GM18526 (cell line): ENCODE results near the gene MICAL2.

Source experiments
- POLR2A ChIP-seq: IDR thresholded peaks from 3 replicates; pipeline ENCODE4 v1.6.1; 2011; ENCODE audit not compliant: insufficient read length; ENCODE audit errors: extremely low read depth

MICAL2 gene

DNA sequence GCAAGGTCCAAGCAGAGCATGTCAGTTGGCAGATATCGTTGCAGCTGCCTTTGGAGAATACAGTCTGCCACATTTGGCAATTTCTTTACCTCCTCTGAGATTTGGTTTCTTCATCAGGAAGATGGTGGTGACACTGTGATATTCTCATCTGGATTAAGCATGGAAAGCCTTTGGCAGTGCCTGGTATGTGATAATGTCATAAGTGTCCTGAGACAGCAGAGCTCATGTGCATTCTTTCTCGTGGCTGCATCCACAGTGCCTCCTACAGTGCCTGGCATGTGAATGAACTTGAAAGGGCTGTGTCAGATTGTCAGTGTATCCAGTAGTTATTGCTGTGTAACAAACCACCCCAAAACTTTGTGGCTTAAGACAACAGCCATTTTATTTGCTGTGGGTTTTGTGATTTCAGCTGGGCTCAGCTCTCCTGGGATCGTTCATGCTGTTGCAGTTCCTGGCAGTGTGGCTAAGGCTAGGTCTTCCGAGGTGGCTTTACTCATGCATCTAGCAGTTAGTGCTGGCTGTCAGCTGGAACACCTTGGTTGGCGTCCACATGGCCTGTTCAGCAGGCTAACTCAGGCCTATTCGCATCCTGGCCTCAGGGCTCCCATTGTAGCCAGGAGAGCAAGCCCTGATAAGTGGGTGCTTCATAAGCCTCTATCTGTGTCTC lies 35.7 kb upstream of the MICAL2 start:
- no peak for TF ChIP-seq POLR2A

- no peak for TF ChIP-seq POLR2A
These were observed 35.1 kb upstream of the MICAL2 start for GRCh38 chr11:12075291-12075690.

- no peak for TF ChIP-seq POLR2A
These were observed 34.3 kb upstream of the MICAL2 start for GRCh38 chr11:12075822-12076821.

DNA sequence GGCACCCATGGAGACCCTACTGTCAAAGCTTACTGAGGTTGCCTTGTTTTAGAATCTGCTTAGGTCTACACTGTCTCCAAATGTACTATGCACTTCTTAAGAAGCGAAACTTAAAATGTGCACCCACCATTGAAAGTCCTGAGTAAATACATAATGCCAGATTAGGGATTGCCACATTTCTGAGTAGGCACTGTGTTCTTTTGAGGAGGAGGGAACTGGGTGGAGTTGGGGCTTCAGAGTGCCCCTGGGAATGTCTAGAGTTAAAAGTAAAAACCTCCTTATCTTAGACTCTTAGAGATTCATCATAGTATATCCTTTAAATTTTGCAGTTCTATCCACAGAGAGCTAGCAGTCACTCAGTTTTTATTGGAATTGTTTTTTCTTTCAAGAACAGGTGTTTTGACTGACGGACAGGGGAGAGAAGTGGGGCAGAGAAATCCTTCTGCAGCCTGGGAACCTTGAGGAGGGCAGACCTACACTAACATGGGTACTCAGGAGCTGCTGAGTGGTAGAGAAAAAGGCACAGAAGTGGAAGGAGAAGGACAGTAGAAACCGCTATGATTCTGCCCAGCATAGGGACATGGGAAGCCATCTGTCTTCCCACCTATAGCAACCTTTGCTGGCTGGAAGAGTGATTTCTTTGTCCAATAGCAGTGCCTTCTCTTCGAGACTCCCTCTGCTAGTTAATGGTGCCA lies 33.4 kb upstream of the MICAL2 start:
- no peak for TF ChIP-seq POLR2A

- TF ChIP-seq POLR2A, result no peak
These were observed 32.7 kb upstream of the MICAL2 start for GRCh38 chr11:12077535-12078280.

DNA sequence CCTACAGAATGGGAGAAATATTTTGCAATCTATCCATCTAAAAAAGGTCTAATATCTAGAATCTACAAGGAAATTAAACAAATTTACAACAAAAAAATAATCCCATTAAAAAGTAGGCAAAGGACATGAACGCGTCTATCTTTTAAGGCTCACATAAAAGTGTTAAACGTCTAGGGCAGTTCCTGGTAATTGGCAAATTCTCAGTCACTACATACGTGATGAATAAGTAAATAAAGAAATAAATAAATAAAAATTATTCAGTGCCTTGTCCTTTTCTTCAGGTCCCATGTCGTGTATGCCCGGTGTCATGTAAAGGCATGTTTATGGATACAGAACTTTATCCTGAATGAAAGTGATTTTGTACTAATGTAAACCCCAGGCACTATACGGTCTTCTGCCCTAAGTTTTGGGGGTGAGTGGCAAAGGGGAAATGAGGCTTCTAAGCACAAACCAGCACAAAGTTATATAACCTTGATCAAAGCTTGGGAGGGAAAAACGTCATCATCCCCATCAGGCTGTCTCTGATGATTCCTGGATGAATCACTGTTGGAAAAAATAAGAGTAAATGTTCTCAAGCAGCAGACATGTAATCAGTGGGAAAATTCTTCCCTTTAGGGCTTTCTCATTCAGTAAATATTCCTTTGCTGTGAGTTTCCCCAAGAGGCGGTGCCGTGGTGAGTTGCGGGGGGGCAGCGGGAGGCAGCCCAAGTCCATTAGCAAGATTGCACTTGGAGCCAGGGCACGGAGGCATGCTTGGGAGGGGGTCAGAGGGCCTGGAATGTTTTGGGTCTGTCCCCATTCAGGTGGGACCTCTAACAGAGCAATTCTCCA lies 30.4 kb upstream of the MICAL2 start:
- TF ChIP-seq POLR2A, result no peak

DNA sequence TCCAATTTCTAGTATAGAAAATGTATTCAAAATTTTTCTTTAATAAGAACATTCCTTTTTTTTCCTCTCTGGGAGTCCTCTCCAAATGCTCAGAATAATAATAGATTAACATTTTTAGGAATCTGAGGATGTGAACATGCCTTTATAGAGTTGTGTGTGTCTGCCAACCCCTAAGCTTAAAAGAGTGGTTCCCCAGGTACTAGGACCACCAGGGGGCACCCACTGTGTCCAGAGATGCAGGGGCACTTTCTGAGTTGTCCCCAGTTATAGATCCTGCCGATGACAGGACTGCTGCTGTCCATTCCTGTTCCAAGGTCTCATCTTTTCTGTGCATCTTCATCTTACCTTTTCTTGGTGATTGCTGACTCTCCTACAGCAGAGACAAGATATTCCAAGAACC lies 27.0 kb upstream of the MICAL2 start:
- TF ChIP-seq POLR2A, result no peak

DNA sequence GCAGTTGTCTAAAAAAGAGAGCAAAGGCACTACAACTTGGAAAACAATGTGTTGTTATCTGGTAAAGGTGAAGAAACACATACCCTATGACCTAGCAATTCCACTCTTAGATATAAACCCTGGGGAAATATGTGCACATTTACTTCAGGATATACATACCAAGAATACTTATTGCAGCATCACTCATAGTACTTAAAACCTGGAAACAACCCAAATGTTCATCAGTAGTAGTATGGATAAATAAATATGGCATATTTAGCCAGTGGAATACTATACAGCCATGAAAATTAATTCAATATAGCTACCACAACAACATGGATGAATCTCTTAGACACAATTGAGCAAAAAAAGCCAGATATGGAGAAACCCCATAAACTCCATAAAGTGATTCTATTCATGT lies 26.1 kb upstream of the MICAL2 start:
- no peak for TF ChIP-seq POLR2A

DNA sequence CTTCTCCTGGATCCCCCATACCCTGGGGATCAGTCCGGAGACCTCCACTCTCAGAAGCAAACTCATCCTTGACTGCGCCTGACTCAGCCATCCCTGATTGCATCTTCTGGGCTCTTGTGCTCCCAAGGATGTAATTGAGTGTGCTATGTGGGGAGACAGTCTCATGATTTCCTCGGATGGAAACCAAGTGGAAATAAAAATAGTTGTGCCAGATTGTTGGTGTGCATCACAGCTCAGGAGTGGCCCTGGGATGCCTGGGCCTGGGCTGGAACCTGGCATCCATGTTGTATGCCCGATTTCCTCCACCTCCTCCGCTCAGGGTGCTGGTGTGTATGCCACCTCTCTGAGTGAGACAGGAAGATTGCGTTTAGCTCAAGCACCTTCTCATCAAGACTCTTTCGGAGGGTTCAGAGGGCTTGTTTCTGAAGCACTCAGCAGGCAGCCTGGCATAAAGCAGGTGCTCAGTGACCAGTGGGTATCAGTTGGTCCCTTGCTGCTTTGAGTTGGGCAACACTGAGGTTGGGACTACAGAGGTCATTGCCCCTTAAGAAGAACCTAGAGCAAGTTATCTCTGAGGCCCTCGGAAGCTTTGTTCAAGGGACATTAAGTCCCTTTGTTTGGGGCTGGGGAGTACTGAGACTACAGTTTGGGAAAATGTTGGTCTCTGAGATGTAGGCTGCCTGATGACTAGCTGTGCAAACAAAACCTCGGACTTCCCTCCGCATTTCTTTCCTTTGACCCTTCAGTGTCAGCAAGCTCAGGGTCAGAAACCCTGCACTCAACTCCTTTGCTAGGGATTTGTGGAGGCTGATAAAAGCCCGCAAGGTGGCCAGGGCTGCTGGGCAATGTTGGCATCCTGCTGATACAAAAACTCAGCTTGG lies 24.8 kb upstream of the MICAL2 start:
- TF ChIP-seq POLR2A, result no peak

DNA sequence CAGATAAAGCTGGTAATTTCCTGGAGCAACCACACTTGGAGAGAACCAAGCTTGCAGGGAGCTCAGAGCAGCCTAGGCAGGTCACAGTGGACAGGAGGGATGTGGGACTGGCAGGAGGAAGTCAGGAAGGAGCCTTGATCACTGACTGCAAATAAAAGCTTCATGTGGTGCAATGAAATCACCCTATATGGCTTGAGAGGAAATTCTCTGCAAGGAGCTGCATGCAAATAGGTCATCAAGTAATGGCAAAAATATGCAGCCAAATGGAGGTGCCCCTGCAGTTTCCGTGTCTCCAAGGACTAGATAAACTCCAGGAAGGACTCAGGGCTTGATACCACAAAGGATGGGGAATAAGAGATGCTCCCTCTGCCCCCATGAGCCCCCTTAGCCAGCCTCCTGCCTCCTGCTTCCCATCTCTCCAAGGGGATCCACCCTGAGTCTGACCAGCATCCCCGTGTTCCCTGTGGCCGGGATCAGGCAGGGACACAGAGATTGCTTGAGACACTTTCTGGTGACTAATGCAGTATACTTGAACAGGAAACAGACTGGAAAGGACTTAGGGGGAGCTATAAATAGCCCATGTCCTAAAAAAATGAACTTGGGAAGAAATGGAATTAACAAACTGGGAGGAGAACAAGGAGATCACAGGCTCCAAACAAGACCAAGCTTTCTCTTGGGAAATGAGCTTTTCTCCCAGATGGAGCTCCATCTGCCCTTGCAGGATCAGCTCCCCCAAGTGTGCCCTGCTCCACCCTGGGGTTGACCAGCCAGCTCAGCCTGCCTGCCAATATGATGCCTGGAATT lies 23.9 kb upstream of the MICAL2 start:
- no peak for TF ChIP-seq POLR2A

- no peak for TF ChIP-seq POLR2A
These were observed 23.1 kb upstream of the MICAL2 start for GRCh38 chr11:12087075-12088004.
